Endothelial cell of umbilical vein (primary cell): ENCODE data around the gene NAP1L1.

Experiments used
- CTCF ChIP-seq, 2 donors: IDR thresholded peaks; 1 replicate in 1 of 2; 2 replicates in 1 of 2; pipeline ENCODE4 v1.5.1; 2011; ENCODE audit warnings: low read length in 2 of 2, mild to moderate bottlenecking in 2 of 2, moderate library complexity in 2 of 2, control low read depth in 1 of 2, inconsistent platforms in 1 of 2, low read depth in 1 of 2; ENCODE audit not compliant: insufficient read depth in 1 of 2; ENCODE audit errors: extremely low read depth in 1 of 2
- EZH2 ChIP-seq: IDR thresholded peaks from 2 replicates; pipeline ENCODE4 v1.6.1; 2012; ENCODE audit warnings: borderline replicate concordance, low read depth, mild to moderate bottlenecking, moderate library complexity, low read length, inconsistent platforms; ENCODE audit not compliant: severe bottlenecking
- POLR2A ChIP-seq: IDR thresholded peaks from 2 replicates; pipeline ENCODE4 v1.6.1; 2012; ENCODE audit warnings: low read depth, mild to moderate bottlenecking, control low read depth, low read length

GRCh38 chr12:76103958-76104357 lies 19.5 kb upstream of the NAP1L1 start:
- TF ChIP-seq CTCF (IDR thresholded peaks at IDR 0.05; ENCODE audit: extremely low read depth in 1 of 2, insufficient read depth in 1 of 2, low read depth in 1 of 2, low read length in 2 of 2) (no peak), EZH2 (no peak), POLR2A (no peak)
